ENCODE results near the gene VGLL3.

The VGLL3 gene

DNA sequence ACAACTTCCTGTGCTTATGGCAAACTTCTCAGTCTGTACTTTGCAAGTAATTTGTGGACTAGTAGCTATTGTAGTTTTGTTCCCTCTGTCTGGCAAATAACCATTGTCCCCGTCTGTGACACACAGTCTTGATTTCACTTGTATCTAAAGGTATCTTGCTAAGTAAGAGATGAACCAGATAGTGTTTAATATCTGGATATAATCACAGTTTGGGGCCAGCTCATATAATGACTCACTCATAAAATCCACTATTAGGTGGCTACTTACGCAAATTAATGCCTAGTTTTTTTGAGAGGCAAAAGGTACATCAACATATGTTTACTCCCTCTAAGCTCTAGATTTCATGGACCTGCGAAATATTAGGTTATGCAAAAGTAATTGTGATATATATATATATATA, 30.4 kb downstream of the VGLL3 start:
- DNase-seq (ENCODE audit: low read depth) = no peak
- TF ChIP-seq, protein P1, sequence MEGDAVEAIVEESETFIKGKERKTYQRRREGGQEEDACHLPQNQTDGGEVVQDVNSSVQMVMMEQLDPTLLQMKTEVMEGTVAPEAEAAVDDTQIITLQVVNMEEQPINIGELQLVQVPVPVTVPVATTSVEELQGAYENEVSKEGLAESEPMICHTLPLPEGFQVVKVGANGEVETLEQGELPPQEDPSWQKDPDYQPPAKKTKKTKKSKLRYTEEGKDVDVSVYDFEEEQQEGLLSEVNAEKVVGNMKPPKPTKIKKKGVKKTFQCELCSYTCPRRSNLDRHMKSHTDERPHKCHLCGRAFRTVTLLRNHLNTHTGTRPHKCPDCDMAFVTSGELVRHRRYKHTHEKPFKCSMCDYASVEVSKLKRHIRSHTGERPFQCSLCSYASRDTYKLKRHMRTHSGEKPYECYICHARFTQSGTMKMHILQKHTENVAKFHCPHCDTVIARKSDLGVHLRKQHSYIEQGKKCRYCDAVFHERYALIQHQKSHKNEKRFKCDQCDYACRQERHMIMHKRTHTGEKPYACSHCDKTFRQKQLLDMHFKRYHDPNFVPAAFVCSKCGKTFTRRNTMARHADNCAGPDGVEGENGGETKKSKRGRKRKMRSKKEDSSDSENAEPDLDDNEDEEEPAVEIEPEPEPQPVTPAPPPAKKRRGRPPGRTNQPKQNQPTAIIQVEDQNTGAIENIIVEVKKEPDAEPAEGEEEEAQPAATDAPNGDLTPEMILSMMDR (IDR thresholded peaks at IDR 0.05; ENCODE audit: control insufficient read depth, insufficient read depth, low read depth, low read length, missing control alignments) = no peak
- H3K4me3 ChIP-seq (ENCODE audit: control insufficient read depth, low read depth, low read length) = no peak overlapping the region

DNA sequence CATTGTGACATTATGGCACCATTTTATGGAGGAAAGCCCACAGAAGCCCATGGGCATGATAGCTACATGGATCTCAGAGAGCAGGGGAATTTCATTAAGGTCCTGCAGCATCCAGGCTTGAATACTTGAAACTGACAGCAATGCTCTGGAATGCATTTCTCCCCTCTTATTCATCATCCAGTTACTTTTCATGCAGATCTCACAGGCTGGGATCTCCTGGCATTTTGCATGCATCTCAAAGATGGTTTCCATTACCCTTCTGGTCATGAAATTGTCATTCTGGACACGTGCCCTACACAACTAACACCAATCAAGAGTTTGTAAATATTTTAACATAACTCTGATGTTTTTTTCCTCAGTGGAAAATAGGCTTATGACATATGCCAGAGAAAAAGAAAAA, 32.4 kb downstream of the VGLL3 start:
- DNase-seq (ENCODE audit: low read depth) = peak; percentile 67
- TF ChIP-seq, protein P1 (IDR thresholded peaks at IDR 0.05; ENCODE audit: control insufficient read depth, insufficient read depth, low read depth, low read length, missing control alignments) = no peak
- no peak overlapping the region for H3K4me3 ChIP-seq (ENCODE audit: control insufficient read depth, low read depth, low read length)

DNA sequence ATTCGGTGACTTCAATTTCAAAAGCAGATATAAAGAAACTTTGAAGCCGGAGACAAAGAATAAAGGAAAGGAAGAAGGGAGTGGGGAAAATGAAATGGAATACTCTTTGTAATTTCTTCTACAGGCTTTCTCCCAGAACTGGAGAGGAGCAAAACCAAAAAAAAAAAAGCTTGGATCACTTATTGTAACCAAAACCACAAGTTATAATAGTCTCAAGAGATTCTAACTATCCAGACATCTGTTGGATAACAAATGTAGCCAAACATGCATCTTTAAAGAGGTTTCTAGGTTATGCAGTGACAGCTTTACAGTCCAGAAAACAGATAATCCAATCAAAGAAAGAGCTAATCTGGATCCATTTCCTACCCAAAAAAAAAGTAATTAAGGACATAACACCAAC, 36.2 kb downstream of the VGLL3 start:
- TF ChIP-seq, protein P1 (IDR thresholded peaks at IDR 0.05; ENCODE audit: control insufficient read depth, insufficient read depth, low read depth, low read length, missing control alignments) = no peak
- no peak for DNase-seq (ENCODE audit: low read depth)
- no peak overlapping the region for H3K4me3 ChIP-seq (ENCODE audit: control insufficient read depth, low read depth, low read length)

DNA sequence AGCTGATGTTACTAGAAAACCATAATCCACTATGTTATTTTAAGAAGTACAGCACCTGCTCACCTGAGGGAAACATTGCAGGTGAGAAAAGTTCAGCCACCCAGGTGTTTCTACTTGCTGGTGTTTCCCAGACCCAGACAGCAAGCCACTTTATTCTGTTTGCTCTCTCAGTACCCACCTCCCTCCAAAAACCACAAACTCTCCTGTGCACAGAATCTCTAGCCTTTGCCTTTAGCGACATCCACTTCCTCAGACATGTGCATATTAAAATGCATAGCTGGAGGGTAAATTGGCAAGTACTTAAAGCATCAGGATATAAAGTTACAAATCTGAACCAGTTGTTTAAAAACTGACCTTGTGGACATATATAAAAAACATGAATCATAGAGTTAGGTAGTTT, 36.7 kb downstream of the VGLL3 start:
- no peak for DNase-seq (ENCODE audit: low read depth)
- no peak overlapping the region for H3K4me3 ChIP-seq (ENCODE audit: control insufficient read depth, low read depth, low read length)
- TF ChIP-seq, protein P1 (IDR thresholded peaks at IDR 0.05; ENCODE audit: control insufficient read depth, insufficient read depth, low read depth, low read length, missing control alignments) = no peak

DNA sequence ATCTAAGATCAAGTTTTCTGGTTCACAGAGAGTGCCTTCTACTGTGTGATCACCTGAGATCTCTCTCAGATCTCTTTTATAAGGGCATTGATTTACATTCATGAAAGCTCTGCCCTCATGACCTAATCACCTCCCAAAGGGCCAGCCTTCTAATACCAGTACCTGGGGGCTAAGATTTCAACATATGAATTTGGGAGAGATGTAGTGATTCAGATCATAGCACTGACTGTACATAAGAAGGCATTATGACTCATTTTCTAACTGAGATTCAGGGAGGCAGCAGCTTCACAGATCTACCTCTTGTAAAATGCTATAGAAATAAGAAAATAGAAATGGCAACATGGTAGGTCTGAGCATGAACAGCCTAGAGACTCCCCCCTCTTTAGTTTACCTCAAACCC, 39.6 kb downstream of the VGLL3 start:
- TF ChIP-seq, protein P1 (IDR thresholded peaks at IDR 0.05; ENCODE audit: control insufficient read depth, insufficient read depth, low read depth, low read length, missing control alignments) = no peak
- DNase-seq (ENCODE audit: low read depth) = no peak
- H3K4me3 ChIP-seq (ENCODE audit: control insufficient read depth, low read depth, low read length) = no peak overlapping the region

DNA sequence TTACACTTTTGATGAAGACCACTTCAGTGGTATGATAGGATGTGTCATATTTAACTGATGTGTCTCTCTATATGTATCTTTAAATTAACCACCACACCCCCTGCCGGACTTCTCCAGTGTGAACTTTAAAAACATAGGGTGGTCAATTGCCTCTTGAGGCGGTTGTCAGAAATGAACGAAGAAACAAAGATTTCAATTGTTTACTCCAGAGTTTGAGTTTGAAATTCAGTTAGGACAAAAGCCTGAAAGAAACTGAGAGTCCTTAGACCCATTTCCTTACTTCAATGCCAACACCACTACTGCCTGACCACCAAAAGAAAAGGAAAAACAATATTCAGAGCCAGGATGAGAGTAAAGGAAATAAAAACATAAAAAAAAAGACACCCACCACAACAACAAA, 40.2 kb downstream of the VGLL3 start:
- TF ChIP-seq, protein P1 (IDR thresholded peaks at IDR 0.05; ENCODE audit: control insufficient read depth, insufficient read depth, low read depth, low read length, missing control alignments) = no peak

DNA sequence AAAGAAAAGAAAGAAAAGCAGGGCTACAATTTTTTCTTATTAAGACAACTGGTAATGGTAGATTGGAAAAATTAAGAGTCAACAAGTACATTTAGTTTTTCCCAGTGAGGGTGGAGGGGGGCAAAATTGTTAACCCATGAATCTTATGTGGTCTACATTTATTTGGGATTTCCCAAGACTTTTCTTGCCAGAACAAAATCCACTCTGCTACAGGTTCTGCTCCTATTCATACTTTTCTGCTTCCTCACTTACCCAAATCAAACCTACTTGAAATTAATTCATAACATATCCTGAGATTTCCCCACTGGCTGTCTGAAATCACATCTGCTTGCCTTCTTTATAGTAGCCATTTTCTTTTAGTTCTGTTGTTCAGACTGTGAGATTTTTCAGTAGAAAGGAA, 41.1 kb downstream of the VGLL3 start:
- TF ChIP-seq, protein P1 (IDR thresholded peaks at IDR 0.05; ENCODE audit: control insufficient read depth, insufficient read depth, low read depth, low read length, missing control alignments) = no peak
- DNase-seq (ENCODE audit: low read depth) = no peak
- H3K4me3 ChIP-seq (ENCODE audit: control insufficient read depth, low read depth, low read length) = no peak overlapping the region

More for the DNA sequence above, 40.2 kb downstream of the VGLL3 start:
- DNase-seq (ENCODE audit: low read depth) = no peak
- H3K4me3 ChIP-seq (ENCODE audit: control insufficient read depth, low read depth, low read length) = no peak overlapping the region

Data from AG09309 (cell line).